ENCODE results near the gene NSG1.

Gene NSG1

DNA sequence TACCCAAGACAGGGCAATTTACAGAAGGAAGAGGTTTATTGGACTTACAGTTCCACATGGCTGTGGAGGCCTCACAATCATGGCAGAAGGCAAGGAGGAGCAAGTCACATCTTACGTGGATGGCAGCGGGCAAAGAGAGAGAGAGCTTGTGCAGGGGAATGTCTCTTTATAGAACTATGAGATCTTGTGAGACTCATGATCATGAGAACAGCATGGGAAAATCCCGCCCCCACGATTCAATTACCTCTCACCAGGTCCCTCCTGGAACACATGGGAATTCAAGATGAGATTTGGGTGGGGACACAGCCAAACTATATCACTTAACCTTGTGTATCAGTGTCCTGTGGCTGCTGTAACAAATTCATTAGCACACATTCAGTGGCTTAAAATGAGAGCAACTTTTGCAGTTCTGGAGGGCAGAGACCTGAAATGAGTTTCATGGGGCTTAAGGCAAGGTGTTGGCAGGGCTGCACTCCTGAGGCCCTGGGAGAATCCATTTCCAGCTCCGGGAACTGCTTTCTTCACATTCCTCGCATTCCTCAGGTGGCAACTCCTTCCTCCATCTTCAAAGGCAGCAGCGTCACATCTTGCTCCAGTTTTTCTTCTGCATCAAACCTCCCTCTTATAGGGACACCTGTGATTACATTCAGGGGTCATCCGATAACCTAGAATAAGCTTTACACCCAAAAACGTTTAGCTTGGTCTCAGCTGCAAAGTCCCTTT lies 22.3 kb upstream of the NSG1 start:
- Histone ChIP-seq H3K36me3 (ENCODE audit: control insufficient read depth, insufficient read depth, low read length) (no peaks in the 10 kb centered on the region), H3K56ac (ENCODE audit: low read length) (no peak overlapping the region), H3K79me1 (ENCODE audit: low read length) (no peaks in the 10 kb centered on the region), H3K27ac (ENCODE audit: low read depth, low read length) (no peak overlapping the region), H3K9ac (ENCODE audit: low read length) (no peak overlapping the region), H3K4ac (ENCODE audit: low read depth, low read length) (no peak overlapping the region), H3K18ac (ENCODE audit: low read length) (no peak overlapping the region), H3K4me3 (ENCODE audit: low read length) (no peak overlapping the region), H3K4me2 (ENCODE audit: low read length) (no peak overlapping the region), H3K4me1 (ENCODE audit: control insufficient read depth, low read depth, low read length) (no peaks in the 10 kb centered on the region), H4K8ac (ENCODE audit: low read depth, low read length) (no peak overlapping the region), H2BK5ac (ENCODE audit: low read length) (no peak overlapping the region), H2BK120ac (ENCODE audit: low read depth, low read length) (no peak overlapping the region), H2BK15ac (replicated peaks; ENCODE audit: low read depth) (no peak overlapping the region), H3K79me2 (ENCODE audit: control insufficient read depth, insufficient read depth, low read length) (no peaks in the 10 kb centered on the region), H3K27me3 (ENCODE audit: insufficient read depth, low read length, poor library complexity) (no peaks in the 10 kb centered on the region), H2AK5ac (ENCODE audit: low read length) (no peak overlapping the region), H4K5ac (ENCODE audit: low read length) (no peak overlapping the region), H3K23ac (ENCODE audit: low read length) (no peak overlapping the region)
- DNase-seq = peak; percentile 78
- no CpG with 5 or more reads among the region's 9 CpGs for WGBS (ENCODE audit: extremely low coverage, insufficient coverage, low lambda C conversion rate)

DNA sequence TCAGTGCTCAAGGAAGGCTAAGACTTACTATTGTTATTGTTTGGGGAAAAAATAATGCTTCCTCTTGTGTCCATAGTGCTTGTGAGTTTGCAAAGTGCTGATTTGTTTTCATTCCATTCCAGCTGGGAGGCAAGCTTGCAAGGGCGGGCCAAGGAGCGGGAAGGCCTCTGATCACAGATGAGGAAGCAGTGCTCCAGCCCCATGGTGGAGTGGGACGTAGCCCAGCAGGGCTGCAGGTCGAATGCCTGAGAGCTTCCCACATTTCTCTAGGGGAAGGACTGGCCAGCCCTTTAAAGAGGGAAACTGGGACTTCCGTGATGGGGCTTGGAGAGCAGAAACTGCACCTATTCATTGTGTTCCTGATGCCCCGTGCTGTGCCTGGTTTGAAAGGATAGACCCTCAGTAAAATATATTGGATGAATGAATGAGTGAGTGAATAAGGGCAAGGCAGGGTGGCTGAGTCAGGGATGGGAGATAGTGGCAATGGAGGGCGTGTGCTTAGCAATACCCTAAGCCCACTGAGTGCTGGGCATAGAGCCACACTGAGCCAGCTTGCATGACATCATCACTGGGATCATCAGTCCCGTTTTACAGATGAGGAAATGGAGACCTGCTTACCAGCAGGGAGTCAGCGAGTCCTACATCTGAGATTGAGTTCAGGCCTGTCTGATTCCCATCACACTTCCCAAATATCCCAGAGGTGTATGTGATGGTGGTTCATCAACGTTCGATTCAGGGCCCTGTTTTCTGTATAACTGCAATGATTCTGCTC lies 17.9 kb upstream of the NSG1 start:
- no peaks in the 10 kb centered on the region for H3K36me3 ChIP-seq (ENCODE audit: control insufficient read depth, insufficient read depth, low read length)
- H2BK5ac ChIP-seq (ENCODE audit: low read length) = no peak overlapping the region
- H3K9ac ChIP-seq (ENCODE audit: low read length) = no peak overlapping the region
- H3K4me1 ChIP-seq (ENCODE audit: control insufficient read depth, low read depth, low read length) = no peaks in the 10 kb centered on the region
- H4K5ac ChIP-seq (ENCODE audit: low read length) = no peak overlapping the region
- no peaks in the 10 kb centered on the region for H3K79me2 ChIP-seq (ENCODE audit: control insufficient read depth, insufficient read depth, low read length)
- H3K23ac ChIP-seq (ENCODE audit: low read length) = no peak overlapping the region
- H3K56ac ChIP-seq (ENCODE audit: low read length) = peak overlapping the region; percentile 15
- WGBS (ENCODE audit: extremely low coverage, insufficient coverage, low lambda C conversion rate) = no CpG with 5 or more reads among the region's 11 CpGs
- H3K4me3 ChIP-seq (ENCODE audit: low read length) = no peak overlapping the region
- no peak overlapping the region for H2BK120ac ChIP-seq (ENCODE audit: low read depth, low read length)
- H2AK5ac ChIP-seq (ENCODE audit: low read length) = no peak overlapping the region
- H3K27me3 ChIP-seq (ENCODE audit: insufficient read depth, low read length, poor library complexity) = no peaks in the 10 kb centered on the region
- no peak overlapping the region for H3K4me2 ChIP-seq (ENCODE audit: low read length)
- H3K4ac ChIP-seq (ENCODE audit: low read depth, low read length) = no peak overlapping the region
- H3K27ac ChIP-seq (ENCODE audit: low read depth, low read length) = no peak overlapping the region
- H3K79me1 ChIP-seq (ENCODE audit: low read length) = no peaks in the 10 kb centered on the region
- DNase-seq = no peak
- H2BK15ac ChIP-seq (replicated peaks; ENCODE audit: low read depth) = no peak overlapping the region
- H3K18ac ChIP-seq (ENCODE audit: low read length) = no peak overlapping the region
- H4K8ac ChIP-seq (ENCODE audit: low read depth, low read length) = no peak overlapping the region

DNA sequence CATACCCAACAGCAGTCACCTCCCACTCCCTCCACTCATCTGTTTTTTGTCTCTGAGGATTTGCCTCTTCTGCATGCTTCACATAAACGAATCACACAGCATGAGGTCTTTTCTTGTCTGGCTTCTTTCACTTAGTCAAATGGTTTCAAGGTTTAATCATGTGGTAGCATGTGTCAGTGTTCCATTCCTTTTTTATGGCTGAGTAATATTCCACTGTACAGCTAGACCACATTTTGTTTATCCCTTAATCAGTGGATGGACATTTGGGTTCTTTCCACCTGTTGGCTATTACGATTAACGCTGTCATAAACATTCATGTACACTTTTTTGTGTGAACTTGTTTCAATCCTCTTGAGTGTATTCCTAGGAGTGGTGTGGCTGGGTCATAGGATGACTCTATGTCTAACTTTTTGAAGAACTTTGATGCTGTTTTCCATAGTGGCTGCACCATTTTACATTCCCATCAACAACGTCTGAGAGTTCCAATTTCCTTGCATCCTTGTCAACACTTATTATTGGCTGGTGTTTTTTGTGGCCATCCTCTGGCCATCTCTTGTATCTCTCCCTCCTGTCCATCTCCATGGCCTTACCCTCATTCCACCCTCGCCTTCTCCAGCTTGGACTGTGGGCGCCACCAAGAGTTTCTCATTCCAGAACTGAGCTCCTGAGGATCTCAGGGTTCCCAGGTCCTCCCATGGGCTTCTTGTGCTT lies 12.4 kb upstream of the NSG1 start:
- Histone ChIP-seq H4K5ac (ENCODE audit: low read length) (no peak overlapping the region), H3K36me3 (ENCODE audit: control insufficient read depth, insufficient read depth, low read length) (no peaks in the 10 kb centered on the region), H2BK120ac (ENCODE audit: low read depth, low read length) (no peak overlapping the region), H3K23ac (ENCODE audit: low read length) (no peak overlapping the region), H3K79me2 (ENCODE audit: control insufficient read depth, insufficient read depth, low read length) (no peaks in the 10 kb centered on the region), H3K18ac (ENCODE audit: low read length) (no peak overlapping the region), H2BK15ac (replicated peaks; ENCODE audit: low read depth) (no peak overlapping the region), H4K8ac (ENCODE audit: low read depth, low read length) (no peak overlapping the region), H3K4me3 (ENCODE audit: low read length) (no peak overlapping the region), H3K4me1 (ENCODE audit: control insufficient read depth, low read depth, low read length) (no peaks in the 10 kb centered on the region), H2BK5ac (ENCODE audit: low read length) (no peak overlapping the region), H3K9ac (ENCODE audit: low read length) (no peak overlapping the region), H3K4ac (ENCODE audit: low read depth, low read length) (no peak overlapping the region), H3K56ac (ENCODE audit: low read length) (no peak overlapping the region), H3K27me3 (ENCODE audit: insufficient read depth, low read length, poor library complexity) (no peaks in the 10 kb centered on the region), H3K4me2 (ENCODE audit: low read length) (no peak overlapping the region), H3K79me1 (ENCODE audit: low read length) (no peaks in the 10 kb centered on the region), H2AK5ac (ENCODE audit: low read length) (no peak overlapping the region), H3K27ac (ENCODE audit: low read depth, low read length) (no peak overlapping the region)
- no peak for DNase-seq
- no CpG with 5 or more reads among the region's 6 CpGs for WGBS (ENCODE audit: extremely low coverage, insufficient coverage, low lambda C conversion rate)

DNA sequence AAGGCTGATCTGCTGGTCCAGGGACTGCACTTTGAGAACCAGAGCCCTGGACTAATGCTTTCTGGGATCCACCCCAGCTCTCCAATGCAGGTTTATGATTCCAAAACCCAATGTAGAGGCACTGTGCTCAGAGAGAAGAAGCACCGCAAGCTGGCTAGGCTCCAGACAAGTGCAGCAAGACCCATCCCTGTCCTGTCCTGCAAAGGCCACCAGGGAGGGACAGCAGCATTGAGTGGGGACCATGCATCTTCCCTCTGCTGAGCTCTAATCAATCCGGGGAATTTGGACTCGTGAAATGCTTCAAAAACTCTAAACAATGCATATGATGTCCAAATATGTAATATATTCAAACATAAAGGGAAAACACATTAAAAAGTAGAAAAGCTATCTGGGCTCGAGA lies 10.8 kb upstream of the NSG1 start:
- Histone ChIP-seq H2AK5ac (ENCODE audit: low read length) (no peak overlapping the region), H4K5ac (ENCODE audit: low read length) (no peak overlapping the region), H3K27ac (ENCODE audit: low read depth, low read length) (no peak overlapping the region), H3K18ac (ENCODE audit: low read length) (no peak overlapping the region), H3K56ac (ENCODE audit: low read length) (no peak overlapping the region), H3K4me2 (ENCODE audit: low read length) (no peak overlapping the region), H3K36me3 (ENCODE audit: control insufficient read depth, insufficient read depth, low read length) (no peaks in the 10 kb centered on the region), H3K79me2 (ENCODE audit: control insufficient read depth, insufficient read depth, low read length) (no peaks in the 10 kb centered on the region), H3K4me3 (ENCODE audit: low read length) (no peak overlapping the region), H2BK5ac (ENCODE audit: low read length) (no peak overlapping the region), H4K8ac (ENCODE audit: low read depth, low read length) (no peak overlapping the region), H3K4me1 (ENCODE audit: control insufficient read depth, low read depth, low read length) (no peaks in the 10 kb centered on the region), H3K23ac (ENCODE audit: low read length) (no peak overlapping the region), H2BK15ac (replicated peaks; ENCODE audit: low read depth) (no peak overlapping the region), H2BK120ac (ENCODE audit: low read depth, low read length) (no peak overlapping the region), H3K4ac (ENCODE audit: low read depth, low read length) (no peak overlapping the region), H3K9ac (ENCODE audit: low read length) (no peak overlapping the region), H3K27me3 (ENCODE audit: insufficient read depth, low read length, poor library complexity) (no peaks in the 10 kb centered on the region), H3K79me1 (ENCODE audit: low read length) (no peaks in the 10 kb centered on the region)
- WGBS (ENCODE audit: extremely low coverage, insufficient coverage, low lambda C conversion rate) = no CpG with 5 or more reads among the region's 4 CpGs
- no peak for DNase-seq

- H3K18ac ChIP-seq (ENCODE audit: low read length) = no peak overlapping the region
- no peak overlapping the region for H3K4me2 ChIP-seq (ENCODE audit: low read length)
Observed at GRCh38 chr4:4377191-4377590, 9.7 kb upstream of the NSG1 start.

More at GRCh38 chr4:4377191-4377590, 9.7 kb upstream of the NSG1 start:
- H3K4me3 ChIP-seq (ENCODE audit: low read length) = no peak overlapping the region
- no peaks in the 10 kb centered on the region for H3K36me3 ChIP-seq (ENCODE audit: control insufficient read depth, insufficient read depth, low read length)
- H3K4me1 ChIP-seq (ENCODE audit: control insufficient read depth, low read depth, low read length) = no peaks in the 10 kb centered on the region
- no peaks in the 10 kb centered on the region for H3K79me1 ChIP-seq (ENCODE audit: low read length)
- H3K79me2 ChIP-seq (ENCODE audit: control insufficient read depth, insufficient read depth, low read length) = no peaks in the 10 kb centered on the region
- no peak overlapping the region for H2BK5ac ChIP-seq (ENCODE audit: low read length)
- H4K8ac ChIP-seq (ENCODE audit: low read depth, low read length) = no peak overlapping the region
- H3K4ac ChIP-seq (ENCODE audit: low read depth, low read length) = no peak overlapping the region
- no peak overlapping the region for H3K56ac ChIP-seq (ENCODE audit: low read length)
- H3K9ac ChIP-seq (ENCODE audit: low read length) = no peak overlapping the region
- WGBS (ENCODE audit: extremely low coverage, insufficient coverage, low lambda C conversion rate) = no CpG with 5 or more reads among the region's 12 CpGs
- no peak overlapping the region for H2BK15ac ChIP-seq (replicated peaks; ENCODE audit: low read depth)
- H3K23ac ChIP-seq (ENCODE audit: low read length) = no peak overlapping the region
- no peak overlapping the region for H3K27ac ChIP-seq (ENCODE audit: low read depth, low read length)
- no peak for DNase-seq
- no peaks in the 10 kb centered on the region for H3K27me3 ChIP-seq (ENCODE audit: insufficient read depth, low read length, poor library complexity)
- no peak overlapping the region for H2BK120ac ChIP-seq (ENCODE audit: low read depth, low read length)
- no peak overlapping the region for H2AK5ac ChIP-seq (ENCODE audit: low read length)
- H4K5ac ChIP-seq (ENCODE audit: low read length) = no peak overlapping the region
